Loucy (cell line): Measurements from ENCODE around the gene TRAF2.

Experiments
- H2AFZ ChIP-seq: fragments of 200-600 bp; sonication (generic); 2 replicates; pipeline ENCODE4 v1.6.0; 2016; ENCODE audit warnings: antibody characterized with exemption, mild to moderate bottlenecking, low read length, moderate library complexity
- H3F3A ChIP-seq: fragments of 200-600 bp; 2 replicates; pipeline ENCODE4 v1.6.0; 2016; ENCODE audit warnings: antibody characterized with exemption, low read depth, mild to moderate bottlenecking
- H3K27me3 ChIP-seq: fragments of 200-600 bp; sonication (generic); 2 replicates; pipeline ENCODE4 v1.6.1; 2014; ENCODE audit warnings: low read length, mild to moderate bottlenecking; ENCODE audit not compliant: insufficient read depth, poor library complexity, severe bottlenecking
- H3K36me3 ChIP-seq: fragments of 200-600 bp; sonication (generic); 2 replicates; pipeline ENCODE4 v1.6.1; 2016; ENCODE audit warnings: low read length; ENCODE audit not compliant: insufficient read depth
- H3K4me1 ChIP-seq: fragments of 200-600 bp; sonication (generic); 2 replicates; pipeline ENCODE4 v1.5.1; 2014; ENCODE audit warnings: low read length, mild to moderate bottlenecking; ENCODE audit not compliant: insufficient read depth, poor library complexity, severe bottlenecking
- H3K4me2 ChIP-seq: fragments of 200-600 bp; sonication (generic); 2 replicates; pipeline ENCODE4 v1.6.0; 2014; ENCODE audit warnings: antibody characterized with exemption, low read length, low read depth, mild to moderate bottlenecking; ENCODE audit not compliant: poor library complexity, severe bottlenecking
- H3K4me3 ChIP-seq: fragments of 200-600 bp; sonication (generic); 2 replicates; pipeline ENCODE4 v1.5.1; 2014; ENCODE audit warnings: low read length, mild to moderate bottlenecking, mixed read lengths; ENCODE audit not compliant: poor library complexity, severe bottlenecking
- H3K79me2 ChIP-seq: fragments of 200-600 bp; sonication (generic); 2 replicates; pipeline ENCODE4 v1.6.1; 2014; ENCODE audit warnings: low read length; ENCODE audit not compliant: insufficient read depth
- H3K9ac ChIP-seq: fragments of 200-600 bp; sonication (generic); 2 replicates; pipeline ENCODE4 v1.6.0; 2014; ENCODE audit warnings: mild to moderate bottlenecking, low read depth, low read length, moderate library complexity; ENCODE audit not compliant: poor library complexity, severe bottlenecking
- H3K9me2 ChIP-seq: fragments of 200-600 bp; sonication (generic); replicated peaks from 2 replicates; pipeline ENCODE4 v1.6.1; 2016; ENCODE audit warnings: low read depth, low read length, mixed read lengths
- H3K9me3 ChIP-seq: fragments of 200-600 bp; sonication (generic); 2 replicates; pipeline ENCODE4 v1.6.1; 2014; ENCODE audit warnings: mild to moderate bottlenecking, antibody characterized with exemption, low read length, low read depth; ENCODE audit not compliant: insufficient read depth
- H4K20me1 ChIP-seq: fragments of 200-600 bp; sonication (generic); 2 replicates; pipeline ENCODE4 v1.6.0; 2014; ENCODE audit warnings: antibody characterized with exemption, low read length, mild to moderate bottlenecking; ENCODE audit not compliant: insufficient read depth, poor library complexity, severe bottlenecking
- EZH2phosphoT487 ChIP-seq: fragments of 200-600 bp; IDR thresholded peaks from 2 replicates; pipeline ENCODE4 v1.6.1; 2018; ENCODE audit warnings: antibody characterized with exemption, mild to moderate bottlenecking, moderate library complexity, borderline replicate concordance
- TF ChIP-seq, protein P1 (sequence below): fragments of 200-600 bp; sonication (generic); conservative IDR thresholded peaks from 2 replicates; pipeline ENCODE4 v1.5.1; 2014; ENCODE audit warnings: mild to moderate bottlenecking, antibody characterized with exemption, low read length

Gene TRAF2

DNA sequence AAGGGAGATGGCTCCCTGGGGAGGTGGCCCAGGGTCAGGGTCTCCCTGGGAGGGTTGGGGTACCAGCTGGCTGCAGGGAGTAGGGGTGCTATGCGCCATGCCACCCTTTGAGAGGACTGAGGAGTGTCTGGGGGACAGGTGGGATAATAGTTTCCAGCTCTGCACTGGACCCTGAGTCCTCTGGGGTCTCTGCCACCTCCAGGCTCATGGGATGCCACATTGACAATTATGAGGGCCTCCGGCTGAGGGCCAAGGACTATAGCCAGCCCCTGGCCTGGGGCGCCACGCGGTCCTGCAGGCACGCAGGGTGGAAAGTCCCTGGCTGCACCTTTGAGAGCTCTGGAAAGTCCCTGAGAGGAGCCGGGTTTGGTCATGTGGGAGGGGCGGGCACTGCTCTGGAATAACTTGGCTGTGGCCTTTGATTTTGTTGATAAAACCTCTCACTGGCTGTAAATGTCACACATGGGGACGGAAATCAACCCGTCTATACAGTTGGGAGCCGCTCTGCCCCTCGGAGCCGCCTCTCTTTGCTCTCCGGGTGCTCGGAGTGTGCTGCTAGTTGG, 16.0 kb downstream of the TRAF2 start:
- Histone ChIP-seq H4K20me1 (peaks cover 22% of the 10 kb centered on the region), H2AFZ (no peak overlapping the region), H3K27me3 (no peaks in the 10 kb centered on the region), H3K79me2 (peaks cover 17% of the 10 kb centered on the region; the same call in 1 of the 2 replicates), H3K36me3 (peaks cover 74% of the 10 kb centered on the region; the same call in 1 of the 2 replicates), H3K4me3 (no peak overlapping the region), H3K4me1 (no peaks in the 10 kb centered on the region), H3F3A (no peaks in the 10 kb centered on the region), H3K4me2 (no peak overlapping the region), H3K9me2 (no peaks in the 10 kb centered on the region), H3K9ac (no peak overlapping the region), H3K9me3 (no peaks in the 10 kb centered on the region)
- TF ChIP-seq, protein P1, sequence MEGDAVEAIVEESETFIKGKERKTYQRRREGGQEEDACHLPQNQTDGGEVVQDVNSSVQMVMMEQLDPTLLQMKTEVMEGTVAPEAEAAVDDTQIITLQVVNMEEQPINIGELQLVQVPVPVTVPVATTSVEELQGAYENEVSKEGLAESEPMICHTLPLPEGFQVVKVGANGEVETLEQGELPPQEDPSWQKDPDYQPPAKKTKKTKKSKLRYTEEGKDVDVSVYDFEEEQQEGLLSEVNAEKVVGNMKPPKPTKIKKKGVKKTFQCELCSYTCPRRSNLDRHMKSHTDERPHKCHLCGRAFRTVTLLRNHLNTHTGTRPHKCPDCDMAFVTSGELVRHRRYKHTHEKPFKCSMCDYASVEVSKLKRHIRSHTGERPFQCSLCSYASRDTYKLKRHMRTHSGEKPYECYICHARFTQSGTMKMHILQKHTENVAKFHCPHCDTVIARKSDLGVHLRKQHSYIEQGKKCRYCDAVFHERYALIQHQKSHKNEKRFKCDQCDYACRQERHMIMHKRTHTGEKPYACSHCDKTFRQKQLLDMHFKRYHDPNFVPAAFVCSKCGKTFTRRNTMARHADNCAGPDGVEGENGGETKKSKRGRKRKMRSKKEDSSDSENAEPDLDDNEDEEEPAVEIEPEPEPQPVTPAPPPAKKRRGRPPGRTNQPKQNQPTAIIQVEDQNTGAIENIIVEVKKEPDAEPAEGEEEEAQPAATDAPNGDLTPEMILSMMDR, result no peak
- TF ChIP-seq EZH2phosphoT487, result no peak

DNA sequence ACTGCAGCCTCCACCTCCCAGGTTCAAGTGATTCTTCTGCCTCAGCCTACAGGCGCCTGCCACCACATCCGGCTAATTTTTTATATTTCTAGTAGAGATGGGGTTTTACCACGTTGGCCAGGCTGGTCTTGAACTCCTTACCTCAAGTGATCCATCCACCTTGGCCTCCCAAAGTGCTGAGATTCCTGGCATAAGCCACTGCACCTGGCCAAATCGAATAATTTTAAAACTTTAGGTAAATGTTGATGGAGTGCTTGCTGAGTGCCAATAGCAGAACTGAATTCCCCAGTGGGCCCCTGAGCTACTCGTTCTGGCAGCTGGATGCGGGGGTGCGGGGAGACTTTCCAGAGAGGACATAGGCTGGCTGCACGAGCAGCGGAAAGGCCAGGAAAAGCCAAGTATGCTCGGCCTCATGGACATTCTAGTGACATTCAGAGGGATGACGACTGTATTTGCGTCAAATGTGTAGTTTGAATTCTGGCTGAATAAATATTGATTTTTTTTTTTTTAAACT, 16.8 kb downstream of the TRAF2 start:
- Histone ChIP-seq H3K9me3 (no peaks in the 10 kb centered on the region), H3K27me3 (no peaks in the 10 kb centered on the region), H2AFZ (no peak overlapping the region), H3K4me3 (no peak overlapping the region), H3K4me2 (no peak overlapping the region), H3K36me3 (peaks cover 82% of the 10 kb centered on the region; the same call in 1 of the 2 replicates), H3F3A (no peaks in the 10 kb centered on the region), H3K79me2 (peaks cover 11% of the 10 kb centered on the region; the same call in 1 of the 2 replicates), H3K9me2 (no peaks in the 10 kb centered on the region), H4K20me1 (peaks cover 22% of the 10 kb centered on the region), H3K9ac (no peak overlapping the region), H3K4me1 (no peaks in the 10 kb centered on the region)
- no peak for TF ChIP-seq EZH2phosphoT487
- TF ChIP-seq, protein P1, result no peak

DNA sequence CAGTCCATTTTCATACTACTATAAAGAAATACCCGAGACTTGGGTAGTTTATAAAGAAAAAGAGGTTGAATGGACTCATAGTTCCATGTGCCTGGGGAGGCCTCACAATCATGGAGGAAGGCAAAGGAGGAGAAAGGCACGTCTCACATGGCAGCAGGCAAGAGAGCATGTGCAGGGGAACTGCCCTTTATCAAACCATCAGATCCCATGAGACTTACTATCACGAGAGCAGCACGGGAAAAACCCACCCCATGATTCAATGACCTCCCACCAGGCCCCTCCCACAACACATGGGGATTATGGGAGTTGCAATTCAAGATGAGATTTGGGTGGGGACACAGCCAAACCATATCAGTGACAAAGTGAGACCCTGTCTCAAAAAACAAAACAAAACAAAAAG, 19.9 kb downstream of the TRAF2 start:
- Histone ChIP-seq H3K4me1 (no peaks in the 10 kb centered on the region), H3K27me3 (no peaks in the 10 kb centered on the region), H3K79me2 (peaks cover 6% of the 10 kb centered on the region; the same call in 1 of the 2 replicates), H2AFZ (no peak overlapping the region), H3K9me3 (no peaks in the 10 kb centered on the region), H4K20me1 (peaks cover 16% of the 10 kb centered on the region), H3K9me2 (no peaks in the 10 kb centered on the region), H3K36me3 (peaks cover 80% of the 10 kb centered on the region; the same call in 1 of the 2 replicates), H3K4me3 (no peak overlapping the region), H3K4me2 (no peak overlapping the region), H3F3A (no peaks in the 10 kb centered on the region), H3K9ac (no peak overlapping the region)
- TF ChIP-seq, protein P1, result no peak
- no peak for TF ChIP-seq EZH2phosphoT487
